KMS-11 (cell line): ENCODE results near the gene TP63.

Experiments
- H2AFZ ChIP-seq: fragments of 200-600 bp; sonication (generic); 2 replicates; pipeline ENCODE4 v1.6.1; 2016; ENCODE audit warnings: antibody characterized with exemption, mixed run types, low read depth
- H3K27ac ChIP-seq: fragments of 200-600 bp; sonication (generic); 2 replicates; pipeline ENCODE4 v1.6.1; 2016; ENCODE audit warnings: mild to moderate bottlenecking, mixed run types
- H3K27me3 ChIP-seq: fragments of 200-600 bp; sonication (generic); 2 replicates; pipeline ENCODE4 v1.6.1; 2017; ENCODE audit warnings: mild to moderate bottlenecking, low read depth, mixed run types, moderate library complexity; ENCODE audit not compliant: insufficient read depth
- H3K36me3 ChIP-seq: fragments of 200-600 bp; sonication (generic); 2 replicates; pipeline ENCODE4 v1.6.1; 2017; ENCODE audit warnings: mild to moderate bottlenecking, mixed run types; ENCODE audit not compliant: insufficient read depth
- H3K4me1 ChIP-seq: fragments of 200-600 bp; sonication (generic); 2 replicates; pipeline ENCODE4 v1.6.1; 2016; ENCODE audit warnings: mild to moderate bottlenecking, low read depth, mixed run types; ENCODE audit not compliant: poor library complexity, severe bottlenecking
- H3K4me2 ChIP-seq: fragments of 200-600 bp; sonication (generic); 2 replicates; pipeline ENCODE4 v1.7.0; 2016; ENCODE audit warnings: mild to moderate bottlenecking, mixed run types
- H3K4me3 ChIP-seq: fragments of 200-600 bp; sonication (generic); IDR thresholded peaks from 2 replicates; pipeline ENCODE4 v1.6.1; 2017; ENCODE audit warnings: low read depth, low read length, mixed read lengths; ENCODE audit not compliant: insufficient read depth
- H3K79me2 ChIP-seq: fragments of 200-600 bp; sonication (generic); 2 replicates; pipeline ENCODE4 v1.6.1; 2016; ENCODE audit warnings: low read depth, mixed run types; ENCODE audit not compliant: insufficient read depth
- H3K9ac ChIP-seq: fragments of 200-600 bp; sonication (generic); 2 replicates; pipeline ENCODE4 v1.6.1; 2016; ENCODE audit warnings: mild to moderate bottlenecking, mixed run types
- H4K20me1 ChIP-seq: fragments of 200-600 bp; sonication (generic); 2 replicates; pipeline ENCODE4 v1.6.1; 2016; ENCODE audit warnings: mild to moderate bottlenecking, mixed run types; ENCODE audit not compliant: insufficient read depth
- CTCF ChIP-seq: fragments of 200-600 bp; sonication (generic); conservative IDR thresholded peaks from 2 replicates; pipeline ENCODE4 v1.6.1; 2017; ENCODE audit warnings: low read depth, mild to moderate bottlenecking, antibody characterized with exemption, low read length, moderate library complexity, mixed read lengths

The TP63 gene

GRCh38 chr3:189787632-189788031 lies 156.4 kb downstream of the TP63 start:
- Histone ChIP-seq H3K4me1 (no peaks in the 10 kb centered on the region), H3K27me3 (no peaks in the 10 kb centered on the region), H3K27ac (no peak overlapping the region), H2AFZ (no peak overlapping the region), H3K4me2 (no peak overlapping the region), H4K20me1 (no peaks in the 10 kb centered on the region), H3K36me3 (no peaks in the 10 kb centered on the region), H3K79me2 (no peaks in the 10 kb centered on the region), H3K9ac (no peak overlapping the region), H3K4me3 (no peak overlapping the region)
- no peak for TF ChIP-seq CTCF

GRCh38 chr3:189789432-189789831 lies 158.2 kb downstream of the TP63 start:
- Histone ChIP-seq H3K4me1 (no peaks in the 10 kb centered on the region), H3K79me2 (no peaks in the 10 kb centered on the region), H3K27ac (no peak overlapping the region), H3K4me3 (no peak overlapping the region), H2AFZ (no peak overlapping the region), H3K4me2 (no peak overlapping the region), H3K27me3 (no peaks in the 10 kb centered on the region), H4K20me1 (no peaks in the 10 kb centered on the region), H3K36me3 (no peaks in the 10 kb centered on the region), H3K9ac (no peak overlapping the region)
- TF ChIP-seq CTCF = no peak

GRCh38 chr3:189790658-189791057 lies 159.5 kb downstream of the TP63 start:
- no peak overlapping the region for H3K4me3 ChIP-seq
- no peak overlapping the region for H2AFZ ChIP-seq
- H3K27me3 ChIP-seq = no peaks in the 10 kb centered on the region
- no peaks in the 10 kb centered on the region for H3K36me3 ChIP-seq
- H4K20me1 ChIP-seq = no peaks in the 10 kb centered on the region
- no peak overlapping the region for H3K27ac ChIP-seq
- no peak overlapping the region for H3K9ac ChIP-seq
- no peak overlapping the region for H3K4me2 ChIP-seq
- TF ChIP-seq CTCF = no peak
- H3K4me1 ChIP-seq = no peaks in the 10 kb centered on the region
- H3K79me2 ChIP-seq = no peaks in the 10 kb centered on the region

- H3K79me2 ChIP-seq = no peaks in the 10 kb centered on the region
- H3K36me3 ChIP-seq = no peaks in the 10 kb centered on the region
- H3K27me3 ChIP-seq = no peaks in the 10 kb centered on the region
- TF ChIP-seq CTCF = no peak
- H3K4me3 ChIP-seq = no peak overlapping the region
- no peak overlapping the region for H3K27ac ChIP-seq
- no peaks in the 10 kb centered on the region for H4K20me1 ChIP-seq
- H3K9ac ChIP-seq = no peak overlapping the region
- no peaks in the 10 kb centered on the region for H3K4me1 ChIP-seq
- H2AFZ ChIP-seq = no peak overlapping the region
- H3K4me2 ChIP-seq = no peak overlapping the region
Measured at GRCh38 chr3:189792046-189792929, 161.1 kb downstream of the TP63 start.
